WTC11 (cell line): ENCODE measurements around the gene AATK. TPM values are rescaled to one million over a fixed set of nuclear protein-coding genes. Genes with fewer than 3 reads are reported as not detected.
A peak's percentile ranks its signal among the peaks of the same experiment; 100 is the strongest.
"Not testable (repeated sequence)": the region's sequence is repeated elsewhere in the genome, so short reads cannot be mapped to it uniquely, and the experiment has no call there.

Experiments
- ATAC-seq: fragments of 200-7000 bp; cut with Tn5 transposase; 2 replicates; pipeline ENCODE4 v1.10.0; 2021; ENCODE audit warnings: mild to moderate bottlenecking, moderate library complexity
- CTCF ChIA-PET: fragments of 300-600 bp; sonication (Branson Sonifier 250); formaldehyde crosslinking; loops from one replicate; lab custom pipeline; 2021; ENCODE audit warnings: antibody characterized with exemption; lab: Charles Lee
- POLR2A ChIA-PET: fragments of 350-600 bp; sonication (Branson Sonifier 250); formaldehyde crosslinking; loops from one replicate; lab custom pipeline; 2021; ENCODE audit warnings: antibody characterized with exemption; lab: Charles Lee
- DNase-seq: peaks from one replicate; pipeline ENCODE4 v3.0.0; 2021; ENCODE audit warnings: low spot score
- H3K27ac Mint-ChIP-seq: 2 replicates; pipeline ENCODE4 v1.8.0; 2021; ENCODE audit warnings: mixed read lengths
- H3K27me3 Mint-ChIP-seq: 2 replicates; pipeline ENCODE4 v1.8.0; 2021; ENCODE audit warnings: low read depth, mild to moderate bottlenecking, moderate library complexity, mixed read lengths
- H3K36me3 Mint-ChIP-seq: 2 replicates; pipeline ENCODE4 v1.8.0; 2021; ENCODE audit warnings: mixed read lengths
- H3K4me1 Mint-ChIP-seq: 2 replicates; pipeline ENCODE4 v1.8.0; 2022; ENCODE audit warnings: mixed read lengths
- H3K4me3 Mint-ChIP-seq: 2 replicates; pipeline ENCODE4 v1.8.0; 2021; ENCODE audit warnings: mild to moderate bottlenecking, moderate library complexity, mixed read lengths
- H3K9me3 Mint-ChIP-seq: 2 replicates; pipeline ENCODE4 v1.8.0; 2021; ENCODE audit warnings: mixed read lengths
- ATF1 ChIP-seq: sonication (generic); formaldehyde crosslinking; IDR thresholded peaks from 2 replicates; pipeline ENCODE4 v1.8.1; 2023; ENCODE audit warnings: mild to moderate bottlenecking, moderate library complexity, missing genetic modification reagents
- CREM ChIP-seq: sonication (generic); formaldehyde crosslinking; IDR thresholded peaks from 2 replicates; pipeline ENCODE4 v1.8.1; 2022; ENCODE audit warnings: mild to moderate bottlenecking, missing genetic modification reagents, moderate library complexity
- ELF4 ChIP-seq: sonication (generic); formaldehyde crosslinking; IDR thresholded peaks from 2 replicates; pipeline ENCODE4 v1.8.1; 2022; ENCODE audit warnings: low read depth, mild to moderate bottlenecking, moderate library complexity, missing genetic modification reagents
- EMX1 ChIP-seq: fragments of 250-450 bp; sonication (Bioruptor Pico); IDR thresholded peaks from 2 replicates; pipeline ENCODE4 v1.8.0; 2021; ENCODE audit warnings: mild to moderate bottlenecking
- ESRRA ChIP-seq: sonication (generic); formaldehyde crosslinking; IDR thresholded peaks from 2 replicates; pipeline ENCODE4 v1.8.1; 2022; ENCODE audit warnings: mild to moderate bottlenecking, missing genetic modification reagents, borderline replicate concordance
- FOXJ3 ChIP-seq: sonication (generic); formaldehyde crosslinking; IDR thresholded peaks from 2 replicates; pipeline ENCODE4 v1.9.0; 2021; ENCODE audit warnings: missing genetic modification reagents, mild to moderate bottlenecking, borderline replicate concordance
- GABPB1 ChIP-seq: sonication (generic); formaldehyde crosslinking; IDR thresholded peaks from 2 replicates; pipeline ENCODE4 v1.8.1; 2023; ENCODE audit warnings: mild to moderate bottlenecking, missing genetic modification reagents
- GRHL2 ChIP-seq: fragments of 250-450 bp; sonication (Bioruptor Pico); IDR thresholded peaks from 2 replicates; pipeline ENCODE4 v1.8.0; 2022; ENCODE audit warnings: mild to moderate bottlenecking, moderate library complexity; ENCODE audit not compliant: insufficient replicate concordance, severe bottlenecking
- HMGA2 ChIP-seq: fragments of 250-450 bp; sonication (Bioruptor Pico); IDR thresholded peaks from 2 replicates; pipeline ENCODE4 v1.4.0; 2021; ENCODE audit warnings: mild to moderate bottlenecking, moderate library complexity
- KAT7 ChIP-seq: sonication (generic); formaldehyde crosslinking; IDR thresholded peaks from 2 replicates; pipeline ENCODE4 v1.8.1; 2023; ENCODE audit warnings: missing genetic modification reagents, mild to moderate bottlenecking, borderline replicate concordance
- MXD4 ChIP-seq: fragments of 250-450 bp; sonication (Bioruptor Pico); IDR thresholded peaks from 2 replicates; pipeline ENCODE4 v1.8.0; 2021; ENCODE audit warnings: mild to moderate bottlenecking, moderate library complexity, borderline replicate concordance
- NFYB ChIP-seq: sonication (generic); formaldehyde crosslinking; conservative IDR thresholded peaks from 2 replicates; pipeline ENCODE4 v1.8.0; 2022; ENCODE audit warnings: low read depth, missing genetic modification reagents
- NR1H2 ChIP-seq: sonication (generic); formaldehyde crosslinking; IDR thresholded peaks from 2 replicates; pipeline ENCODE4 v1.9.0; 2021; ENCODE audit warnings: mild to moderate bottlenecking, moderate library complexity, missing genetic modification reagents
- SP1 ChIP-seq: sonication (generic); formaldehyde crosslinking; conservative IDR thresholded peaks from 2 replicates; pipeline ENCODE4 v1.8.1; 2022; ENCODE audit warnings: missing genetic modification reagents
- TP53 ChIP-seq: sonication (generic); formaldehyde crosslinking; IDR thresholded peaks from 2 replicates; pipeline ENCODE4 v1.8.1; 2023; ENCODE audit warnings: mild to moderate bottlenecking, missing genetic modification reagents
- ZNF138 ChIP-seq: sonication (generic); formaldehyde crosslinking; conservative IDR thresholded peaks from 2 replicates; pipeline ENCODE4 v1.8.1; 2022; ENCODE audit warnings: mild to moderate bottlenecking, moderate library complexity, missing genetic modification reagents
- ZNF219 ChIP-seq: sonication (generic); formaldehyde crosslinking; IDR thresholded peaks from 2 replicates; pipeline ENCODE4 v1.8.0; 2023; ENCODE audit warnings: missing genetic modification reagents, mild to moderate bottlenecking, borderline replicate concordance
- ZNF263 ChIP-seq: sonication (generic); formaldehyde crosslinking; IDR thresholded peaks from 2 replicates; pipeline ENCODE4 v1.8.1; 2022; ENCODE audit warnings: low read depth, mild to moderate bottlenecking, moderate library complexity, missing genetic modification reagents
- ZNF423 ChIP-seq: fragments of 250-450 bp; sonication (Bioruptor Pico); IDR thresholded peaks from 2 replicates; pipeline ENCODE4 v2.1.2; 2022; ENCODE audit warnings: mild to moderate bottlenecking, moderate library complexity
- total RNA-seq: library from RNA; stranded (reverse); gene quantifications from 3 replicates; pipeline ENCODE4 v1.2.3, GENCODE V29; 2021

AATK gene
- total RNA-seq, 1 experiment from 2014 or later, result 2.9 TPM

GRCh38 chr17:81080019-81080418 is 86.0 kb downstream of the AATK start:
- H3K4me1 Mint-ChIP-seq, result no peaks in the 10 kb centered on the region
- H3K27me3 Mint-ChIP-seq, result no peaks in the 10 kb centered on the region
- ATAC-seq (no peak), DNase-seq (no peak)
- peak overlapping the region; percentile 57 for H3K27ac Mint-ChIP-seq
- TF ChIP-seq EMX1 (CRISPR knock-in tag), result no peak
- TF ChIP-seq ESRRA, result no peak
- TF ChIP-seq GABPB1, result no peak
- no peak for TF ChIP-seq ATF1
- no peak for TF ChIP-seq HMGA2 (CRISPR knock-in tag)
- no peak for TF ChIP-seq FOXJ3 (CRISPR knock-in tag)
- no peaks in the 10 kb centered on the region for H3K36me3 Mint-ChIP-seq
- no peak overlapping the region for H3K4me3 Mint-ChIP-seq
- ChIA-PET POLR2A (no interaction called here), CTCF (interaction anchor here (0.9 to 2.0 kb wide), 4 partner anchors 15 to 57 kb away, joined by 3 to 5 read pairs (median 4); no protein-coding TSS in a partner anchor)
- H3K9me3 Mint-ChIP-seq, result no peaks in the 10 kb centered on the region

GRCh38 chr17:81078026-81078913 is 87.8 kb downstream of the AATK start:
- POLR2A ChIA-PET, result interaction anchor here (0.7 kb wide), 1 partner anchor 55 kb away, joined by 3 read pairs; no protein-coding TSS in a partner anchor
- not testable (repeated sequence) for H3K4me3 Mint-ChIP-seq, ATAC-seq, H3K36me3 Mint-ChIP-seq, H3K27me3 Mint-ChIP-seq, H3K9me3 Mint-ChIP-seq, DNase-seq, H3K27ac Mint-ChIP-seq, H3K4me1 Mint-ChIP-seq
- CTCF ChIA-PET, result interaction anchor here (0.7 to 2.7 kb wide), 5 partner anchors 17 to 1222 kb away, joined by 3 to 14 read pairs (median 5); no protein-coding TSS in a partner anchor

- Mint-ChIP-seq H3K4me1 (no peaks in the 10 kb centered on the region), H3K36me3 (no peaks in the 10 kb centered on the region), H3K9me3 (no peaks in the 10 kb centered on the region), H3K4me3 (no peak overlapping the region), H3K27ac (no peak overlapping the region), H3K27me3 (no peaks in the 10 kb centered on the region)
- no peak for ATAC-seq
- ChIA-PET CTCF (interaction anchor here (0.8 to 2.7 kb wide), 4 partner anchors 14 to 32 kb away, joined by 3 to 14 read pairs (median 5); no protein-coding TSS in a partner anchor), POLR2A (no interaction called here)
- no peak for TF ChIP-seq GRHL2 (CRISPR knock-in tag)
- no peak for TF ChIP-seq KAT7 (CRISPR knock-in tag)
- 0 out of 2 replicates have a peak, but pooled peaks have one; percentile 15 for TF ChIP-seq NR1H2 (CRISPR knock-in tag)
- TF ChIP-seq CREM, result no peak
- TF ChIP-seq ZNF219 (CRISPR knock-in tag), result no peak
- TF ChIP-seq ELF4 (CRISPR knock-in tag), result no peak
- no peak for DNase-seq
These were observed 89.8 kb downstream of the AATK start for GRCh38 chr17:81076141-81076679.

- CTCF ChIA-PET, result interaction anchor here (0.6 to 2.7 kb wide), 4 partner anchors 22 to 176 kb away, joined by 3 to 14 read pairs (median 5); no protein-coding TSS in a partner anchor
- Mint-ChIP-seq H3K27me3 (no peaks in the 10 kb centered on the region), H3K27ac (peak overlapping the region; percentile 70)
These were observed 90.7 kb downstream of the AATK start for GRCh38 chr17:81075307-81075706.

GRCh38 chr17:81074875-81075274 is 91.1 kb downstream of the AATK start:
- ChIA-PET POLR2A (no interaction called here), CTCF (interaction anchor here (1.0 kb wide), 1 partner anchor 176 kb away, joined by 3 read pairs; no protein-coding TSS in a partner anchor)
- ATAC-seq, result no peak
- H3K4me1 Mint-ChIP-seq, result no peaks in the 10 kb centered on the region
- TF ChIP-seq ZNF423 (CRISPR knock-in tag), result no peak
- no peak for TF ChIP-seq NFYB
- TF ChIP-seq GABPB1, result no peak
- no peak for TF ChIP-seq ZNF219 (CRISPR knock-in tag)
- TF ChIP-seq MXD4 (CRISPR knock-in tag), result no peak
- no peak for TF ChIP-seq SP1
- no peak for TF ChIP-seq TP53 (CRISPR knock-in tag)
- no peak for DNase-seq
- no peak overlapping the region for H3K4me3 Mint-ChIP-seq
- H3K9me3 Mint-ChIP-seq, result no peaks in the 10 kb centered on the region
- H3K27ac Mint-ChIP-seq, result peak overlapping the region; percentile 92
- H3K27me3 Mint-ChIP-seq, result no peaks in the 10 kb centered on the region
- no peaks in the 10 kb centered on the region for H3K36me3 Mint-ChIP-seq

More at GRCh38 chr17:81075307-81075706, 90.7 kb downstream of the AATK start:
- Mint-ChIP-seq H3K4me3 (no peak overlapping the region), H3K36me3 (no peaks in the 10 kb centered on the region), H3K9me3 (no peaks in the 10 kb centered on the region), H3K4me1 (no peaks in the 10 kb centered on the region)
- DNase-seq (no peak), ATAC-seq (no peak)
- TF ChIP-seq ZNF263 (CRISPR knock-in tag), result no peak
- TF ChIP-seq ZNF138 (CRISPR knock-in tag), result no peak
- TF ChIP-seq CREM, result no peak
- no peak for TF ChIP-seq TP53 (CRISPR knock-in tag)
- POLR2A ChIA-PET, result no interaction called here
